GM18502 (cell line): ENCODE data around the gene KCNG2.
"Not testable (repeated sequence)": the region's sequence is repeated elsewhere in the genome, so short reads cannot be mapped to it uniquely, and the experiment has no call there.

Source experiments
- ATAC-seq: cut with Tn5 transposase; IDR thresholded peaks from one replicate; pipeline ENCODE4 v1.9.1; 2021; ENCODE audit warnings: mild to moderate bottlenecking; ENCODE audit not compliant: unreplicated experiment, poor library complexity

KCNG2 gene

DNA sequence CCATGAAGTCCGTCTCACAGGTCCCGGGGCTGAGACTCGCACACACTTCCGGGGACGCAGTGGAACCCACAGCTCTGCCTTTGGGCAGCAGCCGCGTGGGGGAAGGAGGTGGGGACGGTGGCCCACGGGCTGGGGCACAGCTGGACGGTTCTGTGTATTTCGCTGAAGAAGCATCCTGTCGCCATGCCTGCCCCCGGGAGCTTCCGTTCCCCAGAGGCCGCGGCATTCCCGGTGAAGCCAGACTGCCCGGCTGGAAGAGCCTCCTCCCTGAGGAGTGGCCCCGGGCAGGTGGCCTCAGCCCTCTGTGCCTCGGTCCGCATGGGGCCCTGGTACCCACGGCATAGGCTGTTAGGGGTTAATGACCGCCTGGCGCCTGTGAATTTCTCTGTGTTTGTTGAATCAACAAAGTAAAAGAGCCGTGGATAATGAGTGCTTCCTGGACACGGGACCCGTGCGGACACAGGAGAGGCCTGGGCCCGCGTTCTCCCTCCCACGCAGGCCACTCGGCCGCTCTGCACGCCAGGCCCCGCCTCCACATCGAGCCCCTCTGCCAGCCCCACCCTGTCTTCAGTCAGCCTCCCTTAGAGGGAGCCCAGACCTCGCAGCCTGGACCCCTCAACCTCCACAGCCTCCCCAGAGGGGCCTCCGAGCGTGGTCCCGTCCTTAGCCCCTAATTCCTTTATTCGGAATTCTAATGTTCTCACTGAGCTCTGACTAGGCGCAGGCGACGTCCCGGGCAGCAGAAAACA is 51.0 kb downstream of the KCNG2 start:
- no peak for ATAC-seq

GRCh38 chr18:79849328-79850207 is 51.8 kb downstream of the KCNG2 start:
- ATAC-seq = no peak

GRCh38 chr18:79850731-79851130 is 53.0 kb downstream of the KCNG2 start:
- no peak for ATAC-seq

DNA sequence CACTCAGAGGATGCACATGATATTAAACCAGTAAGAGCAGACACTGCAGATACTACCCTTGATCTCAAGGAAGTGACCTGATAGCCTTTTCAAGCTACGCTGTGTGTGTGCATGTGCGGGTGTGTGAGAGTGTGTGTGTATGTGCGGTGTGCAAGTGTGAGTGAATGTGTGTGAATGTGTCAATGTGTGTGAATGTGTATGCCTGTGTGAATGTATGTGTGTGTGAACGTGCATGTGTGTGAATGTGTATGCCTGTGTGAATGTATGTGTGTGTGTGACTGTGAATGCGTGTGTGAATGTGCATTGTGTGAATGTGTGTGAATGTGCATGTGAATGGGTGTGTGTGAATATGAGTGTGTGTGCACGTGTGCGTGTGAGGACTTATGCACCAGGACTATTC is 53.8 kb downstream of the KCNG2 start:
- no peak for ATAC-seq

- ATAC-seq = no peak
Observed at GRCh38 chr18:79851950-79852349, 54.2 kb downstream of the KCNG2 start.

- no peak for ATAC-seq
Observed at GRCh38 chr18:79852561-79853302, 55.0 kb downstream of the KCNG2 start.

GRCh38 chr18:79853303-79853992 is 55.7 kb downstream of the KCNG2 start:
- ATAC-seq = no peak

DNA sequence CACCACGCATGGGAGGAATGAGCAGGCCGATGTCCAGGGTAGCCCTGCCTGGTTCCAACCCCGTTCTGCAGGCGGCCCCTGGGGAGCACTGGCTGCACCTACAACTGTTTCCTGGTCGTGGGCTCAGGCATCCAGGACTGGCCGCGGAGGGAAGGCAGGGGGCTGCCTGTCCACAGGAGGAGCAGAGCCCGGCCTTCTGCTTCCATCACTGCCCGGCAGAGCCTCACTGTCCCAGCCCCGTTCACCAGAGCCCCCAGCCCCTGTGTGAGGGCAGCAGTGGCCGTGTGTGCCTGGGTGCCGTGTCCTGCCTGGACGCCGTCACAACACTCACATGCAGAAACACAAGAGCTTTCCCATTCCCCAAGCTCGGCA is 56.2 kb downstream of the KCNG2 start:
- ATAC-seq = no peak

DNA sequence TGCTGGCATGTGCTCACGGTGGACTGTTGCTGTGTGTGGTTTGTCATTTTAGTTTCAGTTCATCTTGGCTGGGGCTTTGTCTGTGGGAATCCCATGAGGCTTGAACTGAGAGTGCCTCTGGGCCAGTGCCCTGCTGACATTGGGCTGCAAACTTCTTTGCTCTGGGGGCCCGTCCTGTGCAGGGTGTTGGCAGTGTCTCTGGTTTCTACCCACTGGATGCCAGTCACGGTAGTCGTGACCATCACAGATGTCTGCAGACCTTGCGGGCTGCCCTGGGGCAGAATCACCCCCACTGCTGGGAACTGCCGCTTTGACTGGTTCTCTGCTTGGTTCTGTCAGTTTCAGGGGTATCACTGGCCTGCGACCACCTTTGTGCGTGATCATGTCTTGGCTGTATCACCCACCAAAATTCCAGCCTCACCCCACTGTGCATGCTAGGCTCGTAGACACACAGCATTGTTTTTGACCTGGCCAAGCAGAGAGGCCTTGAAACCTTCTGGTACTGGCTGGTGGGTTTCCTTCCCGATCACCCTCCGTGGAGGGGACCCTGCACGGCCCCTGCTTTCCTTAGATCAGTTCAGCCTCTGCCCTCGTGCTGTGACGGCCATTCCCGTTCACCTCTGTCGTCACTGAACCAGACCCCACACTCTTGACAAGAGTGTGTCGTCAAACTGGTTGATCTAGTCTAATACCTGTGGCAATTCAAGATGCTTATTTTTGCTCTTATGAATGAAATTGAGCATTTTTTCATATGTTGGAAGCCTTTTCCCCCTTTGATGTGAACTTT is 57.6 kb downstream of the KCNG2 start:
- peak; percentile 86 for ATAC-seq

GRCh38 chr18:79856119-79857007 is 58.6 kb downstream of the KCNG2 start:
- ATAC-seq = peak; percentile 73

DNA sequence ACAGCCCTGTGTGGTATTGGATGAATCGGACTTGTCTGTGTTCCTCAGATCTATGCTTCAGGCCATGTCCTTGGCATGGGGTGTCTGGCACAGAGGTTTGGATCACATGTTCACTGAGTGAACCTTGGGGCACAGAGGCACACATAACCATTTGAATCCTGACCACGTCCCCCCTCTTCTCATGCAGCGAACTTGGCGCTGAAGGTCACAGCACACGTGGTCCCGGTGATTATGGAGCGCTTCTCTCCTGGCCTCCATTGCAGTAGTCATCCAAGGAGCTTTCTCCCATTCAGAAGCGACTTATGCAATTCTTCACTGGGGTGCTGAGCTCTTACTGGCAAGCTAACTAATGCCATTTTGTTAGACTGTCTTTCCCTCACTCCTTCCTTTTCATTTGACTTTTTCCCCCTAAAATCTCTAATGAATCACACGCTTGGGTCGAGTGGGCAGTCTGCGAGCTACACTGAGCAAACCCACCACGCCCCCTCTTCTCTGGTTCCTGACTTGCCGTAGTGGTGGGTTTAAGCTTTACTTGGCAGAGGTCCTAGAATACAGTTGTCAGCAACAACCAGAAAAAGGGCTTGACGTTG is 59.4 kb downstream of the KCNG2 start:
- ATAC-seq = no peak

GRCh38 chr18:79859314-79859713 is 61.6 kb downstream of the KCNG2 start:
- no peak for ATAC-seq

- ATAC-seq = no peak
Observed at GRCh38 chr18:79861687-79862086, 63.9 kb downstream of the KCNG2 start.

GRCh38 chr18:79862562-79862961 is 64.8 kb downstream of the KCNG2 start:
- no peak for ATAC-seq

DNA sequence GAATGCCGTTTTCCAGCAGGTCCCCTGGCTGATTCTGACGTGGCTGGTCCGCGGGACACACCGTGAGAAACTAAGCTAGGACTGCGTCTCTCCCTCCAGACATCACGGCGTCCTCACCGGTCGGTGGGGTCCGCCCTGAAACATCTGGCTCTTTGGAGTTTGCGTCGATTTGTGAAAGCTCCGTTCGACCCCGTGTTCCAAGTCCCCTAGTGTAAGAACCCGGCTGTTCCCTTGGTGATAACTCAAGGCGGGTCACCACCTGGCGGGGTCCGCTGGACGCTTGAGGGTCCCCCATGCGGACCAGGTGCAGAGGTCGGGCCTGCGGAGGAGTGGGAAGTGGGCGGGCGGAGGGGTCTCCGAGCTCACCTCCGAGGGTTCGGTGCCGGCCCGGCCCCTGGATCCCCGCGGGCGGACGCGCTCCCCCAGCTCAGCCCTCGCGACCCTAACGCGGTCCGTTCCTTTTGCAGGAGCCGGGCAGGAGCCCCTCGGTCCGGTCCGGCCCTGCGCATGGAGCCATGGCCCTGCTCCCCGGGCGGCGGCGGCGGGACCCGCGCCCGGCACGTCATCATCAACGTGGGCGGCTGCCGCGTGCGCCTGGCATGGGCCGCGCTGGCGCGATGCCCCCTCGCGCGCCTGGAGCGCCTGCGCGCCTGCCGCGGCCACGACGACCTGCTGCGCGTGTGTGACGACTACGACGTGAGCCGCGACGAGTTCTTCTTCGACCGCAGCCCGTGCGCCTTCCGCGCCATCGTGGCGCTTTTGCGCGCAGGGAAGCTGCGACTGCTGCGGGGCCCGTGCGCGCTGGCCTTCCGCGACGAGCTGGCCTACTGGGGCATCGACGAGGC is 65.6 kb downstream of the KCNG2 start:
- ATAC-seq = no peak

- no peak for ATAC-seq
Observed at GRCh38 chr18:79864006-79864725, 66.4 kb downstream of the KCNG2 start.

GRCh38 chr18:79864955-79865354 is 67.2 kb downstream of the KCNG2 start:
- not testable (repeated sequence) for ATAC-seq
